ENCODE data around the gene PRKCD. TPM values are rescaled to one million over a fixed set of nuclear protein-coding genes. Genes with fewer than 3 reads are reported as not detected.

Gene PRKCD
- total RNA-seq, 1 experiment from 2014 or later: 1.4 TPM

- intact Hi-C loops (cut with micrococcal nuclease; ENCODE audit: unreplicated experiment): loop anchor here (1.0 kb wide), 1 partner anchor 82 kb away; no protein-coding TSS in a partner anchor
- BruUV-seq (replicated peaks): no TSS peak
- Histone ChIP-seq H3K4me3 (ENCODE audit: low read depth, low read length, poor library complexity, severe bottlenecking) (no peak overlapping the region), H3K27ac (ENCODE audit: low read depth, low read length, poor library complexity, severe bottlenecking) (no peak overlapping the region), H3K36me3 (ENCODE audit: insufficient read depth, low read length, poor library complexity, severe bottlenecking) (peaks cover 4% of the 10 kb centered on the region), H3K27me3 (replicated peaks; ENCODE audit: insufficient read depth, low read depth, low read length, poor library complexity) (no peaks in the 10 kb centered on the region), H3K4me1 (ENCODE audit: insufficient read depth, low read length, poor library complexity, severe bottlenecking) (no peaks in the 10 kb centered on the region), H3K9me3 (ENCODE audit: low read depth, low read length, poor library complexity, severe bottlenecking) (no peaks in the 10 kb centered on the region)
- TF ChIP-seq EZH2 (IDR thresholded peaks at IDR 0.05; ENCODE audit: borderline replicate concordance, low read depth, low read length, poor library complexity, severe bottlenecking) (no peak), CTCF (conservative IDR thresholded peaks at IDR 0.05; ENCODE audit: low read depth, low read length) (peak; percentile 71)
- CTCF ChIA-PET: interaction anchor here (0.6 to 1.8 kb wide), 2 partner anchors 12 to 82 kb away, joined by 4 to 7 read pairs; no protein-coding TSS in a partner anchor
- peak; percentile 62 for DNase-seq (ENCODE audit: low spot score)
- POLR2A ChIA-PET (ENCODE audit: low non-redundant PET): no interaction called here
Measured at GRCh38 chr3:53114011-53114400, 47.0 kb upstream of the PRKCD start.

GRCh38 chr3:53114412-53115074 is 46.5 kb upstream of the PRKCD start:
- Histone ChIP-seq H3K9me3 (ENCODE audit: low read depth, low read length, poor library complexity, severe bottlenecking) (no peaks in the 10 kb centered on the region), H3K4me1 (ENCODE audit: insufficient read depth, low read length, poor library complexity, severe bottlenecking) (no peaks in the 10 kb centered on the region), H3K4me3 (ENCODE audit: low read depth, low read length, poor library complexity, severe bottlenecking) (no peak overlapping the region), H3K27ac (ENCODE audit: low read depth, low read length, poor library complexity, severe bottlenecking) (no peak overlapping the region), H3K36me3 (ENCODE audit: insufficient read depth, low read length, poor library complexity, severe bottlenecking) (peaks cover 8% of the 10 kb centered on the region), H3K27me3 (replicated peaks; ENCODE audit: insufficient read depth, low read depth, low read length, poor library complexity) (no peaks in the 10 kb centered on the region)
- BruUV-seq (replicated peaks): no TSS peak
- ChIA-PET POLR2A (ENCODE audit: low non-redundant PET) (no interaction called here), CTCF (interaction anchor here (0.6 to 1.8 kb wide), 2 partner anchors 12 to 81 kb away, joined by 4 to 7 read pairs; no protein-coding TSS in a partner anchor)
- intact Hi-C loops (cut with micrococcal nuclease; ENCODE audit: unreplicated experiment): loop anchor here (1.0 kb wide), 1 partner anchor 82 kb away; no protein-coding TSS in a partner anchor
- TF ChIP-seq CTCF (conservative IDR thresholded peaks at IDR 0.05; ENCODE audit: low read depth, low read length) (no peak), EZH2 (IDR thresholded peaks at IDR 0.05; ENCODE audit: borderline replicate concordance, low read depth, low read length, poor library complexity, severe bottlenecking) (no peak)
- no peak for DNase-seq (ENCODE audit: low spot score)

GRCh38 chr3:53116956-53117355 is 44.1 kb upstream of the PRKCD start:
- Histone ChIP-seq H3K27me3 (replicated peaks; ENCODE audit: insufficient read depth, low read depth, low read length, poor library complexity) (no peaks in the 10 kb centered on the region), H3K4me1 (ENCODE audit: insufficient read depth, low read length, poor library complexity, severe bottlenecking) (no peaks in the 10 kb centered on the region), H3K27ac (ENCODE audit: low read depth, low read length, poor library complexity, severe bottlenecking) (no peak overlapping the region), H3K4me3 (ENCODE audit: low read depth, low read length, poor library complexity, severe bottlenecking) (no peak overlapping the region), H3K36me3 (ENCODE audit: insufficient read depth, low read length, poor library complexity, severe bottlenecking) (peaks cover 11% of the 10 kb centered on the region), H3K9me3 (ENCODE audit: low read depth, low read length, poor library complexity, severe bottlenecking) (no peaks in the 10 kb centered on the region)
- BruUV-seq (replicated peaks): no TSS peak
- ChIA-PET POLR2A (ENCODE audit: low non-redundant PET) (no interaction called here), CTCF (no interaction called here)
- intact Hi-C loops (cut with micrococcal nuclease; ENCODE audit: unreplicated experiment): no loop called here
- TF ChIP-seq CTCF (conservative IDR thresholded peaks at IDR 0.05; ENCODE audit: low read depth, low read length): no peak
- no peak for TF ChIP-seq EZH2 (IDR thresholded peaks at IDR 0.05; ENCODE audit: borderline replicate concordance, low read depth, low read length, poor library complexity, severe bottlenecking)
- DNase-seq (ENCODE audit: low spot score): no peak

Data from A673 (cell line).